Tibial artery (tissue), 4 donors: ENCODE measurements around the gene KRT78.

Experiments used
- DNase-seq, 2 donors: peaks; one replicate each; pipeline ENCODE4 v3.0.0-alpha.2; 2019
- H3K27ac ChIP-seq, 2 donors: fragments of 200-600 bp; sonication (generic) in 1 of 2; 1 replicate in 1 of 2; 2 replicates in 1 of 2; pipeline ENCODE4 v1.5.1; 2018 to 2019; ENCODE audit warnings: mild to moderate bottlenecking in 1 of 2
- H3K27me3 ChIP-seq, 2 donors: fragments of 200-600 bp; sonication (generic) in 1 of 2; one replicate each; pipeline versions ENCODE4 v1.5.1 to v1.6.0; 2016 to 2019
- H3K36me3 ChIP-seq, 3 donors: fragments of 200-600 bp; sonication (generic) in 2 of 3; one replicate each; pipeline ENCODE4 v1.5.1; 2016 to 2019; ENCODE audit warnings: mild to moderate bottlenecking in 2 of 3
- H3K4me1 ChIP-seq, 4 donors: fragments of 200-600 bp; sonication (generic) in 2 of 4; 1 replicate in 3 of 4; 2 replicates in 1 of 4; pipeline ENCODE4 v1.5.1; 2016 to 2019
- H3K4me3 ChIP-seq, 2 donors: fragments of 200-600 bp; sonication (generic) in 1 of 2; 1 replicate in 1 of 2; 2 replicates in 1 of 2; pipeline ENCODE4 v1.5.1; 2018 to 2019; ENCODE audit warnings: mild to moderate bottlenecking in 2 of 2
- H3K9me3 ChIP-seq, 3 donors: fragments of 200-600 bp; sonication (generic) in 1 of 3; one replicate each; pipeline ENCODE4 v1.5.1; 2016 to 2019
- CTCF ChIP-seq, 2 experiments: fragments of 200-600 bp in 1 of 2; fragments of 450-650 bp in 1 of 2; IDR thresholded peaks; one replicate each; pipeline ENCODE4 v1.5.1; 2017 to 2019; ENCODE audit warnings: antibody characterized with exemption in 2 of 2, mild to moderate bottlenecking in 1 of 2, moderate library complexity in 1 of 2
- intact Hi-C: fragments of 100-400 bp; cut with DNase I; formaldehyde crosslinking; loops from one replicate; pipeline ENCODE4 v1.15.0; 2023; ENCODE audit warnings: low total_unique reads

The KRT78 gene

GRCh38 chr12:52832985-52833905, 15.5 kb downstream of the KRT78 start:
- Histone ChIP-seq H3K27me3 (peaks cover 0 to 26% of the 10 kb centered on the region in 2 donors), H3K36me3 (no peaks in the 10 kb centered on the region), H3K9me3 (no peaks in the 10 kb centered on the region), H3K4me1 (no peaks in the 10 kb centered on the region), H3K27ac (no peak overlapping the region), H3K4me3 (no peak overlapping the region)
- intact Hi-C loops, result no loop called here
- no peak for DNase-seq
- no peak for TF ChIP-seq CTCF (IDR thresholded peaks at IDR 0.05)

GRCh38 chr12:52832451-52832850, 16.3 kb downstream of the KRT78 start:
- H3K36me3 ChIP-seq, result no peaks in the 10 kb centered on the region
- H3K9me3 ChIP-seq, result no peaks in the 10 kb centered on the region
- no peak overlapping the region for H3K27ac ChIP-seq
- H3K4me3 ChIP-seq, result no peak overlapping the region
- peaks cover 0 to 18% of the 10 kb centered on the region in 2 donors for H3K27me3 ChIP-seq
- H3K4me1 ChIP-seq, result no peaks in the 10 kb centered on the region
- no peak for TF ChIP-seq CTCF (IDR thresholded peaks at IDR 0.05)
- intact Hi-C loops, result no loop called here
- no peak for DNase-seq

- H3K4me1 ChIP-seq, result no peaks in the 10 kb centered on the region
- intact Hi-C loops, result no loop called here
- H3K27ac ChIP-seq, result no peak overlapping the region
- H3K9me3 ChIP-seq, result no peaks in the 10 kb centered on the region
- H3K36me3 ChIP-seq, result no peaks in the 10 kb centered on the region
- no peak for TF ChIP-seq CTCF (IDR thresholded peaks at IDR 0.05)
- DNase-seq, result no peak
- peaks cover 0 to 17% of the 10 kb centered on the region in 2 donors for H3K27me3 ChIP-seq
- no peak overlapping the region for H3K4me3 ChIP-seq
Observed at GRCh38 chr12:52831251-52831650, 17.5 kb downstream of the KRT78 start.

GRCh38 chr12:52829986-52830770, 18.6 kb downstream of the KRT78 start:
- H3K4me1 ChIP-seq, result no peaks in the 10 kb centered on the region
- peaks cover 0 to 13% of the 10 kb centered on the region in 2 donors for H3K27me3 ChIP-seq
- intact Hi-C loops, result no loop called here

GRCh38 chr12:52828591-52829021, 20.2 kb downstream of the KRT78 start:
- no peak for TF ChIP-seq CTCF (IDR thresholded peaks at IDR 0.05)
- Histone ChIP-seq H3K4me1 (no peaks in the 10 kb centered on the region), H3K27ac (no peak overlapping the region), H3K4me3 (no peak overlapping the region), H3K27me3 (no peaks in the 10 kb centered on the region), H3K9me3 (no peaks in the 10 kb centered on the region), H3K36me3 (no peaks in the 10 kb centered on the region)
- intact Hi-C loops, result no loop called here
- no peak for DNase-seq

More at GRCh38 chr12:52829986-52830770, 18.6 kb downstream of the KRT78 start:
- Histone ChIP-seq H3K36me3 (no peaks in the 10 kb centered on the region), H3K27ac (no peak overlapping the region), H3K4me3 (no peak overlapping the region), H3K9me3 (no peaks in the 10 kb centered on the region)
- no peak for TF ChIP-seq CTCF (IDR thresholded peaks at IDR 0.05)
- no peak for DNase-seq
